Islet of Langerhans (tissue), 1 donor: ENCODE data around the gene DISC1.

ENCODE experiments used
- FAIRE-seq: peaks from one replicate; lab custom pipeline; 2011; peaks lifted over from hg19 to GRCh38; lab: Jason Lieb, UNC

Gene DISC1

GRCh38 chr1:231817801-231818200 is 191.2 kb downstream of the DISC1 start:
- FAIRE-seq: no peak

GRCh38 chr1:231818337-231818736 is 191.7 kb downstream of the DISC1 start:
- no peak for FAIRE-seq

DNA sequence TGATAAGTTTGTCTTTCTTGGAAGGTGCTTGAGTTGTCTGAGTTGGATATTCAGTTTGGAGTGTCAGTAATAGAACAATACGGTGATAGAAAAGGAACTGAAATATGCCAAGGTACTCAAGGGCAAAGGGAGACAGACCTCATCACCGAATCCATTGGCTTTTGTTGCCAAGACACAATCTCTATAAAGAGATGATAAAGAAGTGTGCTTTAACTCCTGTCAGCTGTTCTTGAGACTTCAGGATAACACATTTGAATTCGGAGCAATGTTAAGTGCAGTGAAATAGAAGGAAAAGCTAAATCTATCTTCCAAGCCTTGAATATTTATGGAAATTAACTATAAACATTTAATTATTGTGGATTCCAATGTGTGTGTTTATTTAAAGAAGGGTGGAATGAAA is 194.7 kb downstream of the DISC1 start:
- FAIRE-seq: no peak

DNA sequence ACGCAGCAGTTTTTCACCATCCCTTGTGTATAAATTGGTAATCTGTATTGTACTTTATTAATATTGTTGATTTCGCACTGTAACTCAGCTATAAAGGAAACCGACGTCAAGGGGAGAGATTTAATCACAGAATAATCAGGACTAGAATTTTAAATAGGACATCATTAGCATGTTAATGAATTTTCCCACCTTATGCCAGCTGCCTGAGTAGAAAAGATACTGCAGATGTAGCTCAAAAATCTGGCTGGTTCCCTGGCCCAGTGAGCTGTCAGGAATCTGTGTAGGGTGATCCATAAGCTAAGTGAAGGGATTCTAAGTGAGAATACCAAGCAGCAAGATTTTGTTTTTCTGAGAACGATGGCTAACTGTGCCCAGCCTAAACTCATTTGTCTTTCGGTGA is 195.5 kb downstream of the DISC1 start:
- no peak for FAIRE-seq

GRCh38 chr1:231826566-231826965 is 200.0 kb downstream of the DISC1 start:
- FAIRE-seq: no peak

GRCh38 chr1:231827337-231828105 is 200.9 kb downstream of the DISC1 start:
- no peak for FAIRE-seq

GRCh38 chr1:231828182-231828920 is 201.8 kb downstream of the DISC1 start:
- no peak for FAIRE-seq

DNA sequence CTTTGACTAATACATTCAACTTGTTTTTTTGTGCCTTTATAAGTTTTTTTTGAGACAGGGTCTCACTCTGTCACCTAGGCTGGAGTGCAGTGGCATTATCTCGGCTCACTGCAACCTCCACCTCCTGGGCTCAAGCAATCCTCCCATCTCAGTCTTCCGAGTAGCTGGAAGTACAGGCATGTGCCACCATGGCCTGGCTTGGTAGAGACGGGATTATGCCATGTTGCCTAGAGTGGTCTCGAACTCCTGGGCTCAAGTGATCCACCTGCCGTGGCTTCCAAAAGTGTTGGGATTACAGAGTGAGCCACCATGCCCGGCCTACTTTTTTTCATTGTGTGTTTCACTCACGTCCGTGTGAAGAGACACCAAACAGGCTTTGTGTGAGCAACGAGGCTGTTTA is 202.7 kb downstream of the DISC1 start:
- no peak for FAIRE-seq

- FAIRE-seq: no peak
Measured at GRCh38 chr1:231836227-231836893, 209.8 kb downstream of the DISC1 start.

- no peak for FAIRE-seq
Measured at GRCh38 chr1:231838521-231838920, 211.9 kb downstream of the DISC1 start.

DNA sequence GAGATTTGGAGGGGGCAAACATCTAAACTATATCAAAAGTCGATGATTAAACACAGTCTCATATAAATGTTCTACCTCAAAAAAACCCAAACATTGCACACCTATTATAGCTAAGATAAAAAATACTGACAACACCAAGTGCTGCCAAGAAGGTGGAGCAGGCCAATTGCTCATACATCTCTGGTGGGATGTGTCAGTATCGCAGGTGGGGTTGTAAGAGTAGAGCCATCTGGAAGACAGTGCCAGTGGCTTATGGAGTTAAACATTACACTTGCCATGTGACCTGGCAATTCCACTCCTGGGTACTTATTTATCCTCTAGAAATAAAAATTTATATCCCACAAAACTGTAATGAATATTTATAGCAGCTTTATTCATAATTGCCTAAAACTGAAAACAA is 213.4 kb downstream of the DISC1 start:
- FAIRE-seq: no peak

- no peak for FAIRE-seq
Measured at GRCh38 chr1:231841616-231842344, 215.2 kb downstream of the DISC1 start.

DNA sequence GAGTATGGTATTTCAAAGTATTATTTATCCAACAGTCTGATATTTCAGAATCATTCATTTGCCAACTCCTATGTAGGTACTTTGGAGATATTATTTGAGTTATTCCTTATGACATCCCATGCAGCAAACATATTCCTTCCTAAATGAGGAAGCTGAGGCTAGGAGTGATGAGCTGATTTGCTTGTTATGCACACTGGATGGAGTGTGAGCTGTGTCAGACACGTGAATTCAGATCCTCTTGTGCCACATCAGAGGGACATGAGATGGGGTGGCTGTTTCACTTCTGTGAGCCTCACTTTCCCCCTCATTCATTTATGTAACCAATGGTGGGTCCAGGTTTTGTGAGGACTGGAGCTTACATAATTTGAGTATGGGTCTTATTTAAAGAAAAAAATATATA is 215.9 kb downstream of the DISC1 start:
- FAIRE-seq: no peak

GRCh38 chr1:231844986-231845502 is 218.5 kb downstream of the DISC1 start:
- no peak for FAIRE-seq

DNA sequence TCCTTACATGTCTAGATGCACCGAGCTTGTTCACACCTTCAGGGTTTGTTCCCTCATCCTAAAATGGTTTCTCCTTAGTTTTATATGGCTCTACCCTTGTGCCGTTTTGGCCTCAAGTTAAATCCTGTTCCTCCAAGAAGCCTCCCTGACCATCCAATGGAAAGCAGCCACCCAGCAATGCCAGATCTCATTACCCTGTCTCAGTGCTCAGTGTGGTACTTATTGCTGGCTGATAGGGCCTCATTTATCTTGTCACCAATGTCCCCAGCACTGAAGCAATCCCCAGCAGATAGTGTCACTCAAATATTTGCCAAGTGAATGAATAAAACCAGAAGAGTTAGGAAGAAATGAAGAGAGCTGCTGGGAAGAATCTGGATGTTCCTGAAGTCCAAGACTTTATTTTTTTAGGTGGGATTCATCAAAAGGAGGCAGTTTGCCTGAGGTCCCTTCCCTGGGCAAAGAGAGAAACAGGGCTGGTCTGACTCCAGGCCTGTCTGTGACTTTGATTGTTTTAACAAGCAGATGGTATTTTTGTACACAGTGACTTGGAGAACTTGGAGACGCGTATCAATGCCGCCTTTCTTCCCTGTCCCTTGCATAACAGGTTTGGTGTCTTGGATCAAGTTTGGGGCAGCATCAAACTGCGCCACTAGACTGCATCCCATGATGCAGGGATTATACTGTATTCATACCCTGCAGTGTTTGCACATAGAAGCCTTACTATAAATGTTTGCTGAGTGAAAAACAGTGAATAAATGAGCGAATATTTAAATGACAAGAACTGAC is 221.2 kb downstream of the DISC1 start:
- no peak for FAIRE-seq

GRCh38 chr1:231849981-231850380 is 223.4 kb downstream of the DISC1 start:
- FAIRE-seq: no peak

DNA sequence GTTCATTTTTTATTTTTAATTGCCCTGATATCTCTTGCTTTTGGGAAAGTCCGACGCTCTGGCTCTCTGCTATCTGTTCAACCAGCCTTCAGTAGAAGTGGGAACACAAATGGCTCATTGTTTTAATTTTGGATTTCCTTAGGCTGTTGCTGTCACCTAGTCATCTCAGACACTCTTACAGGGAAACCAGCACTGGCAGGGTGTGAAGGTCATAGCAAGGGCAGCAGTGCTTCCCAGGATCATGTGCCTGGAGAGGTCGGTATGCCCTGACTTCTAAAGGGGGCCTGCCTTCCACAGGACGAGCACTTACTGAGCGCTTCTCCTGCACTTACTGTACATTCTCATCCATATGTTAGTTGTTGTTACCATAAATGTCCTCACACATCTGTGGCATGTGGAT is 224.2 kb downstream of the DISC1 start:
- FAIRE-seq: no peak

GRCh38 chr1:231853588-231854207 is 227.1 kb downstream of the DISC1 start:
- no peak for FAIRE-seq

- FAIRE-seq: no peak
Measured at GRCh38 chr1:231855361-231855760, 228.8 kb downstream of the DISC1 start.

- no peak for FAIRE-seq
Measured at GRCh38 chr1:231855926-231856325, 229.3 kb downstream of the DISC1 start.

DNA sequence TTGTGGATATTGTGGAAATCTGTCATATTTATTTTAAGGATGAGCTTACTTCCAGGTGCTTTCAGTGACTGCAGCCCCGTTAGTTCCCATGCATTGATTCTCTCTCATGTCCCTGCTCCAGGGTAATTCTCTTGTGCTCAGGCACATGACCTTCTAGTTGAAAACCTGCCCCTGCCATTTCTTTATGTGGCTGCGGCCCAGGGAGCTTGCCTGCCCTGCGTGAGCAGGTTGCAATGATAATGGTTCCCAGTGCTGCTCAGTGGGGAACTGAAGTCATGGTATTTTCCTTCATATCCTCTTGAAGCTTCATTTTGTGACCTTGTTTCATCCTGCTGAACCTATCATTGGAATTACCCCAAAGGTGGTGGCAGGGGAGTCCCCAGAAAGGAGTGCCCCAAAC is 229.8 kb downstream of the DISC1 start:
- no peak for FAIRE-seq
